Erythroblast (primary cell): ENCODE measurements around the gene KRT9.

Experiments used
- GATA1 ChIP-seq: IDR thresholded peaks from 2 replicates; pipeline ENCODE4 v1.6.1; 2011; ENCODE audit warnings: low read depth, mild to moderate bottlenecking, control low read depth, low read length, moderate library complexity
- POLR2A ChIP-seq: IDR thresholded peaks from 2 replicates; pipeline ENCODE4 v1.6.1; 2011; ENCODE audit warnings: mild to moderate bottlenecking, low read length

DNA sequence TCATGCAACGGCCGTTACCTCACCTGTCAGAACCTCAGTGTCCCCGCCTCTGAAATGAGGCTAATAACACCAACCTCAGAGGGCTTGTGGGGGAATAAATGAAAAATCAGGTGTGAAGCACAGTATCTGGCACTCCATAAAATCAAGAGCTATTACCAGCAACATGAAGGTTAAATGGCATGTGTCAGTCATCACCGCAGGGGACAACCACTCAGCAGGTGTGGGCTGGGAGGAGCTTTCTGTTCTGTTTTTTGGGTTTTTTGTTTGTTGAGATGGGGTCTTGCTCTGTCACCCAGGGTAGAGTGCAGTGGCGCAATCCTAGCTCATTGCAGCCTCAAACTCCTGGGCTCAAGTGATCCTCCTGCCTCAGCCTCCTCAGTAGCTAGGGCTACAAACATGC, 26.9 kb downstream of the KRT9 start:
- TF ChIP-seq POLR2A, result no peak
- TF ChIP-seq GATA1, result no peak
